ENCODE data around the gene CAPN3. TPM values are rescaled to one million over a fixed set of nuclear protein-coding genes. Genes with fewer than 3 reads are reported as not detected.

CAPN3 gene
- total and polyA plus RNA-seq, 9 donors = 186 to 453 (median 358) TPM

- WGBS (ENCODE audit: insufficient coverage) = 100% methylated on average over 3 of the region's 5 CpGs
- no peaks in the 10 kb centered on the region for H3K9me3 ChIP-seq (replicated peaks; ENCODE audit: control insufficient read depth, low read depth, low read length)
- H3K36me3 ChIP-seq (ENCODE audit: control insufficient read depth, insufficient read depth, low read length) = peaks cover 4% of the 10 kb centered on the region
- H3K27ac ChIP-seq (ENCODE audit: low read length) = no peak overlapping the region
- DNase-seq = no peak
- peaks cover 8% of the 10 kb centered on the region for H3K4me1 ChIP-seq (ENCODE audit: control insufficient read depth, insufficient read depth, low read length)
- H3K4me3 ChIP-seq (ENCODE audit: low read length) = no peak overlapping the region
- H3K27me3 ChIP-seq (ENCODE audit: control insufficient read depth, insufficient read depth, low read length) = no peaks in the 10 kb centered on the region
Measured at GRCh38 chr15:42365921-42366550, 6.7 kb downstream of the CAPN3 start.

GRCh38 chr15:42367041-42367440, 7.7 kb downstream of the CAPN3 start:
- Histone ChIP-seq H3K36me3 (ENCODE audit: control insufficient read depth, insufficient read depth, low read length) (peaks cover 4% of the 10 kb centered on the region), H3K27me3 (ENCODE audit: control insufficient read depth, insufficient read depth, low read length) (no peaks in the 10 kb centered on the region), H3K4me1 (ENCODE audit: control insufficient read depth, insufficient read depth, low read length) (peaks cover 8% of the 10 kb centered on the region), H3K4me3 (ENCODE audit: low read length) (no peak overlapping the region), H3K27ac (ENCODE audit: low read length) (no peak overlapping the region), H3K9me3 (replicated peaks; ENCODE audit: control insufficient read depth, low read depth, low read length) (no peaks in the 10 kb centered on the region)
- WGBS (ENCODE audit: insufficient coverage) = 63% methylated on average over 3 of the region's 5 CpGs
- DNase-seq = no peak

DNA sequence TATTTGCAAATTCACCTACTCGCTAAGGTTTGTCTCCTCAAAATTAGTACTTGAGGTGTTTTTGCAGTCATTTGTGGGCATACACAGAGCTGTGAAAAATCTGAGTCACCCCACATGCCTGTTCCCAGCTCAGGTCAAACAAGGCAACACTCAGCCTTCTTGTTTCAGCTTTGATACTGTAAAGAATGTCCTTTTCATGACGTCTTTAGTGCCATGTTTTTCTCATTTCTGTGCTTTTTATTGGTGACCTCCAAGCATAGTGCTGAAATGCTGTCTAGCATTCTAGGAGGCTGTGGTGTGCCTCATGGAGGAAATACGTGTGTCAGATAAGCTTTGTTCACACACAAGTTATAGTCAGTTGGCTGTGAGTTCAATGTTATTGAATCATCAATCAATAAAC, 8.8 kb downstream of the CAPN3 start:
- Histone ChIP-seq H3K36me3 (ENCODE audit: control insufficient read depth, insufficient read depth, low read length) (peaks cover 2% of the 10 kb centered on the region), H3K27ac (ENCODE audit: low read length) (no peak overlapping the region), H3K4me3 (ENCODE audit: low read length) (no peak overlapping the region), H3K27me3 (ENCODE audit: control insufficient read depth, insufficient read depth, low read length) (no peaks in the 10 kb centered on the region), H3K4me1 (ENCODE audit: control insufficient read depth, insufficient read depth, low read length) (peaks cover 8% of the 10 kb centered on the region), H3K9me3 (replicated peaks; ENCODE audit: control insufficient read depth, low read depth, low read length) (no peaks in the 10 kb centered on the region)
- 17% methylated on average over 1 of the region's 3 CpGs for whole genome bisulfite sequencing (ENCODE audit: insufficient coverage)
- DNase-seq = no peak

DNA sequence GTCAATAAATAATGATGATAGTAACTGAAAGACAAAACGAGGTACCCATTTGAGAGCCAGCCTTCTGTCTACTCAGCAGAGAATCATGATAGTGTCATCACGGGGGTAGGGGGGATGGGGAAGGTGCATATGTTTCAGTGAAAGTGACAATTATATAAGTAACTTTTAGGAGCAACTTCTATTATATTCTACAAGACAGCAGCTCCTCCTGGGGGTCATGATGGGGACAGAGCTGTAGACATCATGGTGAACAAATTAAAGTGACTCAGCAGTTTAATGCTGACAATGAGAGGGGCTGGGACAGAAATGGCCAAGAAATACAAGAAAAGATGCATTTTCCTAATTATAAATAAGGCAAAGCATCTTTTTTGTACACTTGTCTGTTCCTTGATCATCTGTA, 11.8 kb downstream of the CAPN3 start:
- no peak overlapping the region for H3K27ac ChIP-seq (ENCODE audit: low read length)
- no peak for DNase-seq
- H3K9me3 ChIP-seq (replicated peaks; ENCODE audit: control insufficient read depth, low read depth, low read length) = no peaks in the 10 kb centered on the region
- no CpG with 5 or more reads among the region's 2 CpGs for WGBS (ENCODE audit: insufficient coverage)
- peaks cover 2% of the 10 kb centered on the region for H3K36me3 ChIP-seq (ENCODE audit: control insufficient read depth, insufficient read depth, low read length)
- H3K4me1 ChIP-seq (ENCODE audit: control insufficient read depth, insufficient read depth, low read length) = peaks cover 2% of the 10 kb centered on the region
- no peak overlapping the region for H3K4me3 ChIP-seq (ENCODE audit: low read length)
- H3K27me3 ChIP-seq (ENCODE audit: control insufficient read depth, insufficient read depth, low read length) = no peaks in the 10 kb centered on the region

GRCh38 chr15:42373274-42373673, 14.0 kb downstream of the CAPN3 start:
- H3K9me3 ChIP-seq (replicated peaks; ENCODE audit: control insufficient read depth, low read depth, low read length) = peaks cover 3% of the 10 kb centered on the region
- H3K27me3 ChIP-seq (ENCODE audit: control insufficient read depth, insufficient read depth, low read length) = no peaks in the 10 kb centered on the region
- H3K4me1 ChIP-seq (ENCODE audit: control insufficient read depth, insufficient read depth, low read length) = peaks cover 2% of the 10 kb centered on the region
- peak; percentile 44 for DNase-seq
- no peak overlapping the region for H3K27ac ChIP-seq (ENCODE audit: low read length)
- WGBS (ENCODE audit: insufficient coverage) = no CpG with 5 or more reads among the region's 1 CpG
- no peak overlapping the region for H3K4me3 ChIP-seq (ENCODE audit: low read length)
- H3K36me3 ChIP-seq (ENCODE audit: control insufficient read depth, insufficient read depth, low read length) = peaks cover 2% of the 10 kb centered on the region

GRCh38 chr15:42373936-42374335, 14.6 kb downstream of the CAPN3 start:
- Histone ChIP-seq H3K4me1 (ENCODE audit: control insufficient read depth, insufficient read depth, low read length) (peaks cover 2% of the 10 kb centered on the region), H3K4me3 (ENCODE audit: low read length) (no peak overlapping the region), H3K27ac (ENCODE audit: low read length) (no peak overlapping the region), H3K27me3 (ENCODE audit: control insufficient read depth, insufficient read depth, low read length) (no peaks in the 10 kb centered on the region), H3K9me3 (replicated peaks; ENCODE audit: control insufficient read depth, low read depth, low read length) (peaks cover 3% of the 10 kb centered on the region), H3K36me3 (ENCODE audit: control insufficient read depth, insufficient read depth, low read length) (no peaks in the 10 kb centered on the region)
- WGBS (ENCODE audit: insufficient coverage) = 92% methylated on average over 3 of the region's 4 CpGs
- DNase-seq = no peak

DNA sequence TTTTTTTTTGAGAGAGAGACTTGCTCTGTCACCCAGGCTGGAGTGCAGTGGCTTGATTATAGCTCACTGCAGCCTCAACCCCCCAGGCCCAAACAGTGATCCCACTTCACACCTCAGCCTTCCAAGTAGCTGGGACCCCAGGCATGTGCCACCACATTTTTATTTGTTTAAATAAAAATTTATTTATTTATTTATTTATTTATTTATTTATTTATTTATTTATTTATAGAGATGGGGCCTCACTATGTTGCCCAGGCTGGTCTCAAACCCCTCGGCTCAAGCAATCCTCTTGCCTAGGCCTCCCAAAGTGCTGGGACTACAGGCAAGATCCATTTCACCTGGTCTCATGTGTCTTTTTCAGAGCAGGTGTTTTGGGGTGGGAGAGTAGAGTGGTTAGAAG, 15.5 kb downstream of the CAPN3 start:
- Histone ChIP-seq H3K27ac (ENCODE audit: low read length) (no peak overlapping the region), H3K36me3 (ENCODE audit: control insufficient read depth, insufficient read depth, low read length) (no peaks in the 10 kb centered on the region), H3K27me3 (ENCODE audit: control insufficient read depth, insufficient read depth, low read length) (no peaks in the 10 kb centered on the region), H3K9me3 (replicated peaks; ENCODE audit: control insufficient read depth, low read depth, low read length) (peaks cover 3% of the 10 kb centered on the region), H3K4me3 (ENCODE audit: low read length) (no peak overlapping the region), H3K4me1 (ENCODE audit: control insufficient read depth, insufficient read depth, low read length) (peaks cover 2% of the 10 kb centered on the region)
- 60% methylated on average over 1 of the region's 1 CpG for WGBS (ENCODE audit: insufficient coverage)
- DNase-seq = no peak

DNA sequence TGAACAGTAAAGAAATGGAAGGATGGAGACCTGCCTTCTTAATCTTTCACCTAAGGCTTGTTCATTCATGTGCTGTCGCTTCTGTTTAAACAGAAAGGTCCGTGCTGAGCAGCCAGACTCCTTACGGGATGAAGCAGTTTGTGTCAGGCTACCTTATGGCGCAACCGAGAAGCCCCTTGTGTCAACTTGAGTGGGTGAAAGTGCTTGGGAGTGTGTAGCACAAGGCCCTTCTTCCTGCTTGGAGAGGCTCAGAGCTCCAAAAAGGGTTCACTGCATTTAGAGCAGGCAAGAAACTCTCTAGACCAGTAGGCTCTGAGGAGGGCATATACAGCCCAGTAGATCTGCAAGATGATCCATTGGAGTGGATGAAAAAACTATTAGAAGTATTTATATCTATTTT, 16.0 kb downstream of the CAPN3 start:
- peaks cover 3% of the 10 kb centered on the region for H3K9me3 ChIP-seq (replicated peaks; ENCODE audit: control insufficient read depth, low read depth, low read length)
- DNase-seq = no peak
- H3K4me3 ChIP-seq (ENCODE audit: low read length) = no peak overlapping the region
- H3K36me3 ChIP-seq (ENCODE audit: control insufficient read depth, insufficient read depth, low read length) = no peaks in the 10 kb centered on the region
- peaks cover 2% of the 10 kb centered on the region for H3K4me1 ChIP-seq (ENCODE audit: control insufficient read depth, insufficient read depth, low read length)
- no peaks in the 10 kb centered on the region for H3K27me3 ChIP-seq (ENCODE audit: control insufficient read depth, insufficient read depth, low read length)
- no peak overlapping the region for H3K27ac ChIP-seq (ENCODE audit: low read length)
- WGBS (ENCODE audit: insufficient coverage) = 85% methylated on average over 4 of the region's 5 CpGs

DNA sequence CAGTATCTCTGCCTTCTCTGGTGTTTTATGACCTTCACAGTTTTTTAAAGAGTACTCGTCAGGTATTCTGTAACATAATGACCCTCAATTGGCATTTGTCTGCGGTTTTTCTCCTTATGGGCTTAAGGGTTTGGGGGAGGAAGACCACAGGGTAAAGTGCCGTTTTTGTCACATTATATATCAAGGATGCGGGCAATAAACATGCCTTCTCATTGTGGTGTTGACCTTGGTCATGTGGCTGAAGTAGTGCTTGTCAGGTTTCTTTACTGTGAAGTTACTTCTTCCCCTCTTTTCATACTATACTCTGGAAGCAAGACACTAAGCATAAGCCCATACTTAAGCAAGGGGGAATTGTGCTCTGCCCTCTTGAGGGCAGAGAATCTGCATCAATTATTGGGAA, 16.6 kb downstream of the CAPN3 start:
- H3K4me1 ChIP-seq (ENCODE audit: control insufficient read depth, insufficient read depth, low read length) = peaks cover 2% of the 10 kb centered on the region
- H3K4me3 ChIP-seq (ENCODE audit: low read length) = no peak overlapping the region
- H3K9me3 ChIP-seq (replicated peaks; ENCODE audit: control insufficient read depth, low read depth, low read length) = peaks cover 3% of the 10 kb centered on the region
- DNase-seq = no peak
- H3K36me3 ChIP-seq (ENCODE audit: control insufficient read depth, insufficient read depth, low read length) = no peaks in the 10 kb centered on the region
- H3K27me3 ChIP-seq (ENCODE audit: control insufficient read depth, insufficient read depth, low read length) = no peaks in the 10 kb centered on the region
- no peak overlapping the region for H3K27ac ChIP-seq (ENCODE audit: low read length)
- WGBS (ENCODE audit: insufficient coverage) = no CpG with 5 or more reads among the region's 4 CpGs

DNA sequence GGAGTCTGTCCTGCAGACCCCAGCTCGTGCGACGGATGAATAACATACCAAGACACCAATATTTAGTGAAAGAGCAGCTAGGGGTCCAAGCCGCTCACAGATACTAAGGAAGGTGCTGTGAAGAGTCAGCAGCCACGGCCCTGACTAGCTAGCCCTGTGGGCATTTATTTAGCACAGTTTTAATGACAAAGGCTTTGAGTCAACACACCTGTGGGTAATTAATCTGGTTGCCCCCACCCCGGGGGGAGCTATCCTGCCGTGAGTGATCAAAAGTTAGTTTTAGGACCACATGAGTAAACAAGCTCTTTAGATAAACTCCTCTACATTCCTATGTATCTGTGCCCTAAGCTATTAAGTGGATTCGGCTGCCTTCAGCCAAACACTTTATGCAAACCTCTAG, 18.7 kb downstream of the CAPN3 start:
- Histone ChIP-seq H3K9me3 (replicated peaks; ENCODE audit: control insufficient read depth, low read depth, low read length) (peaks cover 3% of the 10 kb centered on the region), H3K4me1 (ENCODE audit: control insufficient read depth, insufficient read depth, low read length) (peaks cover 2% of the 10 kb centered on the region), H3K27ac (ENCODE audit: low read length) (no peak overlapping the region), H3K27me3 (ENCODE audit: control insufficient read depth, insufficient read depth, low read length) (no peaks in the 10 kb centered on the region), H3K4me3 (ENCODE audit: low read length) (no peak overlapping the region), H3K36me3 (ENCODE audit: control insufficient read depth, insufficient read depth, low read length) (no peaks in the 10 kb centered on the region)
- no peak for DNase-seq
- WGBS (ENCODE audit: insufficient coverage) = 64% methylated on average over 3 of the region's 8 CpGs

DNA sequence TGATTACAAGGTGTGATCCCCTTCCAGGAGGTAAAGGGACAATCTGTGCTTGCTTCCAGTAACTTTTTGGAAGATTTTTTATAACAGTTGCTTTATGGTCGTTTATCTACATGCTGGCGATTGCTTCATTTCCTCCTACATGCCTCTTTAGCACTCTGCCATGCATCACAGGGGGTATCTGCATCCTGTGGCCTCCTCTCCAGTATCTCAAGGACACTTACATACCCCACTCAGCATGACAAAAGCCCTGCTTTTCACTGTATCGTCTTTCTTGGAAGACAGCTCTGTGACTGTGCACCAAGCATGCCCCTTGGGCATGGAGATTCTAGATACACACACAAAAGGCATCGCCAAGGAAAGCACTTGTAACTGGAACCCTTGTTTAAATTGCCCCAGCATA, 25.3 kb downstream of the CAPN3 start:
- no peak overlapping the region for H3K27ac ChIP-seq (ENCODE audit: low read length)
- peaks cover 25% of the 10 kb centered on the region for H3K4me1 ChIP-seq (ENCODE audit: control insufficient read depth, insufficient read depth, low read length)
- no peak for DNase-seq
- no peak overlapping the region for H3K4me3 ChIP-seq (ENCODE audit: low read length)
- 64% methylated on average over 4 of the region's 4 CpGs for WGBS (ENCODE audit: insufficient coverage)
- H3K27me3 ChIP-seq (ENCODE audit: control insufficient read depth, insufficient read depth, low read length) = no peaks in the 10 kb centered on the region
- no peaks in the 10 kb centered on the region for H3K9me3 ChIP-seq (replicated peaks; ENCODE audit: control insufficient read depth, low read depth, low read length)
- H3K36me3 ChIP-seq (ENCODE audit: control insufficient read depth, insufficient read depth, low read length) = peaks cover 12% of the 10 kb centered on the region

All from muscle of leg (tissue), 11 donors.